Measurements from ENCODE around the gene MBP.

Gene MBP

GRCh38 chr18:77077401-77077800 is 55.2 kb downstream of the MBP start:
- Histone ChIP-seq H3K27ac (ENCODE audit: poor library complexity, severe bottlenecking) (no peak overlapping the region), H3K4me1 (ENCODE audit: insufficient read depth, poor library complexity, severe bottlenecking) (peaks cover 14% of the 10 kb centered on the region), H3K36me3 (ENCODE audit: low read depth) (peaks cover 4% of the 10 kb centered on the region; the same call in 1 of the 2 replicates), H3K9me3 (ENCODE audit: severe bottlenecking) (no peaks in the 10 kb centered on the region), H3K4me3 (ENCODE audit: severe bottlenecking) (no peak overlapping the region), H3K27me3 (ENCODE audit: insufficient read depth, poor library complexity, severe bottlenecking) (no peaks in the 10 kb centered on the region)
- TF ChIP-seq CTCF (IDR thresholded peaks at IDR 0.05; ENCODE audit: poor library complexity, severe bottlenecking), result no peak
- DNase-seq (ENCODE audit: low spot score) (no peak), ATAC-seq (ENCODE audit: low read depth) (no peak)

DNA sequence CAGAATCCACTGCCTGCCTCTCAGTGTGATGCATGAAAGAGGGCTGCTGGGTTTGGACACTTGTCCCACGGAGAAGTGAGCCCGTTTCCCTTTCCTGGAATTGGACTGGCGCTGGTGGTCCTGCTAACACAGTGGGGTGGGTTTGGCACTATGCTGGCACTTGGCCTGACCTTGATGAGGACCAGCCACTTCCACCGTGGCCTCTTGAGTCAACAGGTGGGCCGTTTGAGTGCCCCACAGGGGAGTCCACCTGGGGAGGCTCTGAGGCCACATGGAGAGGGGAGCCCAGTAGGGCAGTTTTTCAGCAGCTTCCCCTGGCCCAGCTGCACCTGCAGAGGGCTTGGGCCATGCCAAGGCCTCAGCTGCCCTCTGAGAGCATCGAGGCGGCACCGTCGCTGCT is 56.5 kb downstream of the MBP start:
- Histone ChIP-seq H3K4me3 (ENCODE audit: severe bottlenecking) (no peak overlapping the region), H3K4me1 (ENCODE audit: insufficient read depth, poor library complexity, severe bottlenecking) (peaks cover 25% of the 10 kb centered on the region), H3K9me3 (ENCODE audit: severe bottlenecking) (no peaks in the 10 kb centered on the region), H3K27me3 (ENCODE audit: insufficient read depth, poor library complexity, severe bottlenecking) (no peaks in the 10 kb centered on the region), H3K36me3 (ENCODE audit: low read depth) (peaks cover 4% of the 10 kb centered on the region; the same call in 1 of the 2 replicates), H3K27ac (ENCODE audit: poor library complexity, severe bottlenecking) (no peak overlapping the region)
- no peak for TF ChIP-seq CTCF (IDR thresholded peaks at IDR 0.05; ENCODE audit: poor library complexity, severe bottlenecking)
- no peak for ATAC-seq (ENCODE audit: low read depth)
- DNase-seq (ENCODE audit: low spot score), result no peak

DNA sequence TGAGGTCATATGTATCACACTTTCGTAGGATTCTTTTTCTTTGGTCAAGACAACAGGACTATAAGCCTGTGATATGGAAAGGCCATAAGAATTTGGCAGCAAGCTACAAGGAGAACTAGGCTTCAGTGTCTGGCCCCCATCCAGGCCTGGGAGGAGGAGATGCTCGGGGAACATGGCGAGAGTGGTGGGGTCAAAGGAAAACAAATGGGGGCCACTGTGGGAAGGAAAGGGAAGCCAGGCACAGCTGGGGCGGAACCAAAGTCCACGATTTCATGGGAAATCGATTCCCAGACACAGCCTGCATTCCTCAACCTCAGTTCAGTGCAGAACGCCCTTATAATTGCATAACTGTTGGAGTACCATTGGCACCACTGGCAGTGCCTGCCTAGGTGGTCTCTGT is 58.2 kb downstream of the MBP start:
- no peak for TF ChIP-seq CTCF (IDR thresholded peaks at IDR 0.05; ENCODE audit: poor library complexity, severe bottlenecking)
- Histone ChIP-seq H3K4me3 (ENCODE audit: severe bottlenecking) (no peak overlapping the region), H3K4me1 (ENCODE audit: insufficient read depth, poor library complexity, severe bottlenecking) (peaks cover 35% of the 10 kb centered on the region), H3K27me3 (ENCODE audit: insufficient read depth, poor library complexity, severe bottlenecking) (no peaks in the 10 kb centered on the region), H3K36me3 (ENCODE audit: low read depth) (no peaks in the 10 kb centered on the region), H3K27ac (ENCODE audit: poor library complexity, severe bottlenecking) (no peak overlapping the region), H3K9me3 (ENCODE audit: severe bottlenecking) (no peaks in the 10 kb centered on the region)
- ATAC-seq (ENCODE audit: low read depth), result no peak
- no peak for DNase-seq (ENCODE audit: low spot score)

DNA sequence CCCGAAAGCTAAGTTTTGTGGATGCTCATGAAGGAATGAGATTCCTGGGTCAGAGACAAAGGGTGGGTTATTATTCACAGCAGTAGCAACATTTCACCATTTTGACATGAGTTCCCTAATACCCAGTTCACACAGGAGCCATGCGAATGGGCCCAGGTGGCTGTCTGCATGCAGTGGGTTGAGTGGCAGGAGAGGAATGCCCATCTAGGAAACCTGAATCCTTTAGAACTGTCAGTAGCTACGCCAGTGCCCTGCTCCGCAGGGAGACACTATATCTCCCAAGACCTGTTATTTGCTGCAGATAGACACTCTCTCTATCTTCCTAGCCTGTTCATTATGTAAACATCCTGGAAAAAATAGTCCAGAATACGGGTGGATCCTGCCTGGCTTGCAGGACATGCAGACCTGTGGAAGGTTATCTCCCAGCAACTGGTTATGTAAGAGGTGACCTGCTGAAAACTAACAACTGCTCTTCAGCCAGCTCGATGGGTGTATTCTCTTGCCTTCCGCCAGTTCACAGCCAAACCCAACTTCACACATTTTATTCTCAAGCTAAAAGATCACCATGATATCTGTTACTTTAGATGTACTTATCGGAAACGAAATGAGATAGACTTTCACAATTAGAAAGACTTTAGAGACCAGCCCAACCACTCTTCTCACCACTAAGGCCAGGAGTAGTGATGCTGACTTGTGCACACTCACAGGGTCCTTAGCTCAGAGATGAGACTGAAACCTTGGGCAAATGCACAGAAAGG is 59.1 kb downstream of the MBP start:
- H3K36me3 ChIP-seq (ENCODE audit: low read depth), result no peaks in the 10 kb centered on the region
- DNase-seq (ENCODE audit: low spot score) (no peak), ATAC-seq (ENCODE audit: low read depth) (no peak)
- H3K4me3 ChIP-seq (ENCODE audit: severe bottlenecking), result no peak overlapping the region
- H3K4me1 ChIP-seq (ENCODE audit: insufficient read depth, poor library complexity, severe bottlenecking), result peaks cover 43% of the 10 kb centered on the region
- no peaks in the 10 kb centered on the region for H3K27me3 ChIP-seq (ENCODE audit: insufficient read depth, poor library complexity, severe bottlenecking)
- TF ChIP-seq CTCF (IDR thresholded peaks at IDR 0.05; ENCODE audit: poor library complexity, severe bottlenecking), result no peak
- no peak overlapping the region for H3K27ac ChIP-seq (ENCODE audit: poor library complexity, severe bottlenecking)
- no peaks in the 10 kb centered on the region for H3K9me3 ChIP-seq (ENCODE audit: severe bottlenecking)

DNA sequence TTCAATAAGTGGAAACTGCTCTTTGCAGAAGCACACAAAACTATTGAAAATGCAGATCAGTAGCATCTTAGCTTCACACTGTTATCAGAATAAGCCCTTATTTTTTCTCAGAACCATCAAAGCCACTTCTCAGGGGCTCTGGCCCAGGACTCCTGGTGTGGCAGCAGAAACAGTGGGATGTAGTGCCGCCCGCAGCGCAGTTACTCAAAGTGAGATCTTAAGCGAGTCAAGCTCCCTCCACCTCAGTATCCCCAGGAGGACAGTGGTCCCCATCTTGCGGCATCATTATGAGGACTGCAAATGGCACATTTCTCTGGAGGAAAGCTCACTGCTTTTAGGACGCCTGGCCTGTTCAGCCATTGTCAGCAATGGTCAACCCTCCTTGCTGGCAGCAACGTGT is 60.0 kb downstream of the MBP start:
- Histone ChIP-seq H3K4me3 (ENCODE audit: severe bottlenecking) (no peak overlapping the region), H3K27me3 (ENCODE audit: insufficient read depth, poor library complexity, severe bottlenecking) (no peaks in the 10 kb centered on the region), H3K36me3 (ENCODE audit: low read depth) (no peaks in the 10 kb centered on the region), H3K27ac (ENCODE audit: poor library complexity, severe bottlenecking) (peak overlapping the region; percentile 57), H3K4me1 (ENCODE audit: insufficient read depth, poor library complexity, severe bottlenecking) (peaks cover 46% of the 10 kb centered on the region), H3K9me3 (ENCODE audit: severe bottlenecking) (no peaks in the 10 kb centered on the region)
- TF ChIP-seq CTCF (IDR thresholded peaks at IDR 0.05; ENCODE audit: poor library complexity, severe bottlenecking), result no peak
- no peak for ATAC-seq (ENCODE audit: low read depth)
- DNase-seq (ENCODE audit: low spot score), result no peak
